Lower leg skin (tissue), 4 donors: ENCODE measurements around the gene MRPS7. TPM values are rescaled to one million over a fixed set of nuclear protein-coding genes. Genes with fewer than 3 reads are reported as not detected.

Experiments
- DNase-seq, 2 donors: peaks; one replicate each; pipeline ENCODE4 v3.0.0-alpha.2; 2019; ENCODE audit warnings: low spot score in 2 of 2
- H3K4me3 ChIP-seq: fragments of 200-600 bp; sonication (generic); 2 replicates; pipeline ENCODE4 v1.5.1; 2017; ENCODE audit warnings: mild to moderate bottlenecking, low read depth; ENCODE audit not compliant: poor library complexity, severe bottlenecking
- POLR2A ChIP-seq, 2 donors: fragments of 450-650 bp; IDR thresholded peaks; one replicate each; pipeline ENCODE4 v1.6.1; 2016 to 2017; ENCODE audit warnings: antibody characterized with exemption in 2 of 2, mild to moderate bottlenecking in 1 of 2, moderate library complexity in 1 of 2
- WGBS, 2 donors: methylation state at CpG; one replicate each; pipeline ENCODE4 v1.1.5; 2018; 5-methylcytosine and 5-hydroxymethylcytosine counted together
- intact Hi-C: fragments of 100-400 bp; cut with DNase I; formaldehyde crosslinking; loops from one replicate; pipeline ENCODE4 v1.15.0; 2023; ENCODE audit warnings: low total_unique reads
- total RNA-seq, 4 donors: library from RNA; depleted of rRNA; stranded (reverse); fragments of >200 nt; gene quantifications; one replicate each; pipeline ENCODE4 v1.1.0, GENCODE V29; 2016
- TF ChIP-seq, protein P1 (sequence below), 3 donors: fragments of 450-650 bp; IDR thresholded peaks; one replicate each; pipeline ENCODE4 v1.5.1; 2016; ENCODE audit warnings: antibody characterized with exemption in 3 of 3, mild to moderate bottlenecking in 3 of 3, moderate library complexity in 2 of 3

MRPS7 gene
- total RNA-seq, 4 donors from 2014 or later, result 20.7 to 36.0 (median 31.4) TPM

DNA sequence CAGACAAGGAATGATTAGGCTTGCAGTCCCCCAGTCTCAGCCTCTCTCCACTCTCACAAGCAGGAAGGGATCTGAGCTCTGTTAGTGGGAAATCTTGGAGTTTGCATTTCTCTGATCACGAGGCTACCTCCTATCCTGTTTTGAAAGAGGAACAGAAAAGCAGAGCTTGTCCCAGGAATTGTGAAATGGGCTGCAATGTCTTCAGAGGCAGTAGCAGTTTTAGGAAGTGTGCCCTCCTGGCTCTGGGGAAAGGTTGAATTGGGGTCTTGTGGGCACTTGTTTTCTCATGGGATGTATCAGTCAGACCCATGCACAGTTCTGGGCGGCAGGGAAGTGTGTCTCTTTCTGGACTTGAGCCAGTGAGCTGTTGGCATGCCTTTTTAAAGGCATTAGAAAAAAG, 33.4 kb upstream of the MRPS7 start:
- H3K4me3 ChIP-seq, result no peak overlapping the region
- intact Hi-C loops, result no loop called here
- 46 to 57% methylated on average over 2 of the region's 2 CpGs for WGBS, 2 donors
- no peak for TF ChIP-seq POLR2A (IDR thresholded peaks at IDR 0.05)
- TF ChIP-seq, protein P1, sequence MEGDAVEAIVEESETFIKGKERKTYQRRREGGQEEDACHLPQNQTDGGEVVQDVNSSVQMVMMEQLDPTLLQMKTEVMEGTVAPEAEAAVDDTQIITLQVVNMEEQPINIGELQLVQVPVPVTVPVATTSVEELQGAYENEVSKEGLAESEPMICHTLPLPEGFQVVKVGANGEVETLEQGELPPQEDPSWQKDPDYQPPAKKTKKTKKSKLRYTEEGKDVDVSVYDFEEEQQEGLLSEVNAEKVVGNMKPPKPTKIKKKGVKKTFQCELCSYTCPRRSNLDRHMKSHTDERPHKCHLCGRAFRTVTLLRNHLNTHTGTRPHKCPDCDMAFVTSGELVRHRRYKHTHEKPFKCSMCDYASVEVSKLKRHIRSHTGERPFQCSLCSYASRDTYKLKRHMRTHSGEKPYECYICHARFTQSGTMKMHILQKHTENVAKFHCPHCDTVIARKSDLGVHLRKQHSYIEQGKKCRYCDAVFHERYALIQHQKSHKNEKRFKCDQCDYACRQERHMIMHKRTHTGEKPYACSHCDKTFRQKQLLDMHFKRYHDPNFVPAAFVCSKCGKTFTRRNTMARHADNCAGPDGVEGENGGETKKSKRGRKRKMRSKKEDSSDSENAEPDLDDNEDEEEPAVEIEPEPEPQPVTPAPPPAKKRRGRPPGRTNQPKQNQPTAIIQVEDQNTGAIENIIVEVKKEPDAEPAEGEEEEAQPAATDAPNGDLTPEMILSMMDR (IDR thresholded peaks at IDR 0.05), result no peak
- DNase-seq, result peak in 1 of 2 donors; percentile 57

DNA sequence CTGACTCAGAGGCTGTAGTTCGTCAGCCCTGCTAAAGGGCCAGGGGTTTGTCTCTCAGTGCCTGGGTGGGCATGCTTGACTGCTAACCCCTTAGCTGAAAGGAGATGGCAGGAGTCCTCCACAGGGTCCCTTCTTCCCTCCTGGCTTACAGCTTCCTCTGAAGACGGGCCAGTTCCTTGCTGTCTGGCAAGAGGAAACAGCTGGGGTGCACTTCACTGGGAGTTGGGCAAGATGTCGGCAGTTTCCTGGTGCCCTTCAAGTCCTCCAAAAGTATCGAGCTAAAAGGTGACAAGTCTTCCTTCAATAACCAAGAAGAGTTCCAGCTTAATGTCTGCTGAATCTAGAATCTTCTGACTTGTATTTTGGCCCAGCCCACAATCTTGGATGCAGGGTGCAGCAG, 32.8 kb upstream of the MRPS7 start:
- H3K4me3 ChIP-seq, result no peak overlapping the region
- intact Hi-C loops, result no loop called here
- no peak for DNase-seq
- WGBS, 2 donors, result 63 to 73% methylated on average over 4 of the region's 4 CpGs
- TF ChIP-seq, protein P1 (IDR thresholded peaks at IDR 0.05), result no peak
- TF ChIP-seq POLR2A (IDR thresholded peaks at IDR 0.05), result no peak

GRCh38 chr17:75231071-75231470, 30.6 kb upstream of the MRPS7 start:
- no peak for DNase-seq
- no peak for TF ChIP-seq POLR2A (IDR thresholded peaks at IDR 0.05)
- TF ChIP-seq, protein P1 (IDR thresholded peaks at IDR 0.05), result no peak
- intact Hi-C loops, result no loop called here
- 97 to 98% methylated on average over 8 of the region's 8 CpGs for WGBS, 2 donors
- no peak overlapping the region for H3K4me3 ChIP-seq

DNA sequence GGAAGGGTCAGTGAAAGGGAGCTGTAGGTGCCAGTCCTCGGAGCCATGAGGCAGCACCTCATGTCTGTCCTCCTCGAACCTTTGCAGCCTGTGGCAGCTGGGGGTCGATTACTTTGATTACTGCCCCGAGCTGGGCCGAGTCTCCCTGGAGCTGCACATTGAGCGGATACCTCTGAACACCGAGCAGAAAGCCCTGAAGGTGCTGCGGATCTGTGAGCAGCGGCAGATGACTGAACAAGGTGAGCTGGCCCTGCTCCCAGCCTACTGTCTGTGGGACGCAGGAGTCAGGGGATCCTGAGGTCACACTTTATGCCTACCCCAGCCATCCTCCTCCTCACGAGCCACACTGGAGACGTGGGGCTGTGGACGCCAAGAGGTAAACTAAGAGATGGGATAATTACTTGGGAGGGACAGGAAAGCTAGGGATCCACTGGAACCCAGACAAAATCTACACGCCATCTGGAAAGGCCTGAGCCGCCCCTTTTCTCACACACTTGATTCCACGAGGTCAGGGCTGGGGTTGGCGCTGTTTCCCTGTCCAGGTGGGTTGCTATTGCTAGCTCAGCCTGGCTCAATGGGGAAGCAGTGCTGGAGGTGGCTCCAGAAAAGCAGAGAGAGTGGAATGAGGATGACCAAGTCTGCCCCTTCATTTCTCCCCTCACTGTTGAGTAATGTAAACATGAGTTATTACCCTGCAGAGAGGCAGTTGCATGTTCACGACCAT, 29.8 kb upstream of the MRPS7 start:
- intact Hi-C loops, result no loop called here
- no peak overlapping the region for H3K4me3 ChIP-seq
- 89 to 92% methylated on average over 18 of the region's 18 CpGs for WGBS, 2 donors
- no peak for TF ChIP-seq POLR2A (IDR thresholded peaks at IDR 0.05)
- TF ChIP-seq, protein P1 (IDR thresholded peaks at IDR 0.05), result no peak
- DNase-seq, result no peak

DNA sequence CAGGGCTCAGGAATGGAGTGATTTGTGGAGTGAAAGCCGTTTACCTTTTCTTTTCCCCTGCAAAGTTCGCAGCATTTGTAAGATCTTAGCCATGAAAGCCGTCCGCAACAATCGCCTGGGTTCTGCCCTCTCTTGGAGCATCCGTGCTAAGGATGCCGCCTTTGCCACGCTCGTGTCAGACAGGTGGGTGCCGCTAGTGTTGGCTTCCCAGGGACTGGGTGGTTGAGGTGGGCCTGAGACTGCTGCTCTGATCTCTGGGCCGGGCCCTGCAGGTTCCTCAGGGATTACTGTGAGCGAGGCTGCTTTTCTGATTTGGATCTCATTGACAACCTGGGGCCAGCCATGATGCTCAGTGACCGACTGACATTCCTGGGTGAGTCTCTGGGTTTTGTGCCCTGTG, 28.9 kb upstream of the MRPS7 start:
- H3K4me3 ChIP-seq, result no peak overlapping the region
- DNase-seq, result no peak
- 93 to 95% methylated on average over 13 of the region's 13 CpGs for WGBS, 2 donors
- TF ChIP-seq, protein P1 (IDR thresholded peaks at IDR 0.05), result no peak
- intact Hi-C loops, result no loop called here
